NCI-H510A treated with DMSO at 0.1 percent for 48 hours (cell line): Measurements from ENCODE around the gene FOXP1.

Source experiments
- DNase-seq: peaks from one replicate; lab custom pipeline; 2025; lab: John Stamatoyannopoulos, UW

The FOXP1 gene

DNA sequence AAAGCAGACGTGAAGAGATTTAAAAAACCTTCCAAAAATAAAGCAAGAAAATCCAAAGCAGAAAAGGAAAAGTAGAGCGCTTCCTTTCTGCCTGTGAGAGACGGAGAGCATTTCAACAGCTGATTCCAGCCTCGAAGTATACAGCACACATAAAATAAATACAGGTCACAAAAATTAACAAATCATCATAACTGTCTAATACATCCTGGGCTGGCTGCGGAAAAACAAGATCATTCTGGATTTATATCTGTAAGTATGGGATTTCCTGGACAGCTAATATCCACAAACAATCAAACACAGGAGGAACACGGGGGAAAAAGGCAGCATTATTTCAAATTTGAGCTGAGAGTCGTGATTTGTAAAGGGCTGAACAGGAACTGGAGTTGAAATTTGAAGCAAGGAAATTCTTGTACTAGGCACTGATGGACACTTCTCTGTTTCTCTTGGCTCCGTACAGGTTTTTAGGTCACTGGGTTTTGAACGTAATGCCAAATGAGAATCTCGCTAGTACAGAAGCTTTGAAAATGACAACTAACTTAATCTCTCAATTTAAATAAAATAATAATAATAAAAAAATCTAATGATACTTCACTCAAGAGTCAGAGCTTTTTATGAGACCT lies 577.7 kb downstream of the FOXP1 start:
- DNase-seq, result no peak

DNA sequence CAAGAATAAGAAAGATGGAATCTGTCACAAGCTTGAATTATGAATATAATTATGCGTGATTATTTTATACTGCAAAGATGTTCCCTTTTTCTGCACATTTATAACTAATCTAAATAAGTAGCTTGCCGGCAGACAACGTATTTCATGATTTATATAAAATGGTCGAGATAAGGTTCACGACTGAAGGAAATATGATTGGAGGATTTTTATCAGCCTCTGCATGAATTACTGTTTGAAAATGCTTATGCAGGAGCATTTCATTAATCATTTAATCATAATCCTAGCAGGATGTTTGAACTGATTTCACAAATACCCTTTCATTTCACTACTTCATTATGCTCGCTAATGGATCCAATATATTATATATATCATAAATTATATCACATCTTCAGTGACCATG lies 580.0 kb downstream of the FOXP1 start:
- DNase-seq, result no peak

DNA sequence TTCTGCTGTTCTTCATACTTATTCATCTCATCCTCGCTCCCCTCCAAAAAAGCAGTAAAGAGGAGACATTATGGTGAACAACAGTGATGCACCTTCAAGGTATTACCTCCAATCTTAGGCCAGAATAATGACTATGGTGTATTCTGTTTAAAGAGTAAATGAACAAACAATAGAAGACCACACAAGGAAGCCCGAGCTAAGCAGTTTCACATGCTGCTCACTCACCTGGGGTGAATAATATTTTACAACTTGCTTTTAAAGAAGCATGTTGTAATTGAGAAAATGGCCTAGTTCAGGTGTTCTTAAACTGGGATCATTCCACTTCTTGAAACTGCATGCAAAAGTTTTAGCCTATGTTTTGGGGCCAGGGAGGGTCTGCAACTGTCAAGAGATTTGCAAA lies 581.2 kb downstream of the FOXP1 start:
- no peak for DNase-seq

DNA sequence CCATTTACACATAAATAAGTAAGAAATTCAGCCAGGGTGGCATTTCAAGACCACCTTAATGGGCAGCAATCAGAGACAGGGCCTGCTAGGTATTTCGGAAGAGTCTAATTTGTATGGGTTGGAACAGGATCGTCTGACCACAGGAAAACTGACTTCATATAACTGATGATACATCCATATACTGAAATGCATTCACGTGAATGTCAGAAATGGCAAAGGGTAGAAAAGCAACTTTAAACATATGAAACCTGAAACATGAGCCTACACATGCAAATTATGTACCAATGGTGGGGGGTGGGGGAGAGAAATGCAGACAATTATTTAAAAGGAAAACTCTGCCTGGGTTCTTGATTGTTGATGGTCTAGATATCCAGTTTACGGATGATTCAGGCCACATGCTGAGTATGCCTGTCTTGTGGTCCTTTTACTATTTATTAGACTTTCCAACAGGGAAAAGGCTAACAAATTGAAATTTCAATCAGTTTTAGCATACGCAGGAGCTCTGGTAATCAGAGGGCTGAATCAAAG lies 582.2 kb downstream of the FOXP1 start:
- no peak for DNase-seq

DNA sequence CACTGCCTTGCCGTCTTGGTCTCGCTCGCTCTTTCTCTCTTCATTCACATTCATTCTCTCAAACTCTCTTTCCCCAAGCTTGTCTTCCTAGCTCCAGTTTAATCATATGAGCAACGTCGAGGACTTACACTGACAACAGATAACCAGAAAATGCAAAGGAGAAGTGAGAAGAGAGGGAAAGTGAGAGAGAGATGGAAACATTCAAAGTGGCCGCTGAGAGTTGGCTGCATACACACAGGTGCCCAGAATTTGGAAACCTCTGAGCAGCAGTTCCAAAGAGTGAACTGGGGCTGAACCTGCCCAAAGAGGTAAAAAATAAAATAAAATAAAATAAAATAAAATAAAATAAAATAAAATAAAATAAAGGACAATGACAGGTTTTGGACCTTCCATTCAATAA lies 583.0 kb downstream of the FOXP1 start:
- DNase-seq, result no peak

DNA sequence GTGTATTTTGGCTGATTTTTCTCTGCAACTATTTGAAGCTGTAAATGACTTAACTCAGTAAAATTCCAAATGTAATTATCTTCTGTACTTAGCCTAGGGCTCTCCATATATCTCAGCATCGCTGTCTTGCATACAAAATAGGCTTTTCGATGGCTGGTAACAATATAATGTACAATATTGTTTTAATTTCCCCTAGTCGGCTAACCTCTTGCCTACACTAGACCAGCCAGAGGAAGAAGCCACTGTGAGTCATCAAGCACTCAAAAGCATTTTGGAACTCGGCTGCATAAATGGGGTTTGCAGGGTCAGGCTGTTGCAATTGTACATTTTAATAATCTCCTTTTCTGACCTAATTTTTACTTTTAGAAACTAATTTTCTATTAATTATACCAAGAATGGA lies 583.8 kb downstream of the FOXP1 start:
- no peak for DNase-seq

DNA sequence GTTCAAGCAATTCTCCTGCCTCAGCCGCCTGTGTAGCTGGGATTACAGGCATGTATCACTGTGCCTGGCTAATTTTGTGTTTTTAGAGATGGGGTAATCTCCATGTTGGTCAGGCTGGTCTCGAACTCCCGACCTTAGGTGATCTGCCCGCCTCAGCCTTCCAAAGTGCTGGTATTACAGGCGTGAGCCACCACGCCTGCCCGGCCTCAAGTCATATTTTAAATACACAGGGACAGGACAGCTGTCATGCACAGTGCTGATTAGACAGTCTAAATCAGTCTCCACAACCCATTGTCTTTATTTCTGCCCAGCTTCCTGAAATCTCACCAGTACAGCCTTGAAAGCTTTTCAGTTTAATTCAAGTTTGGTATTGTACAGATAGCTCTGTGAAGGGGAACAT lies 587.4 kb downstream of the FOXP1 start:
- no peak for DNase-seq

DNA sequence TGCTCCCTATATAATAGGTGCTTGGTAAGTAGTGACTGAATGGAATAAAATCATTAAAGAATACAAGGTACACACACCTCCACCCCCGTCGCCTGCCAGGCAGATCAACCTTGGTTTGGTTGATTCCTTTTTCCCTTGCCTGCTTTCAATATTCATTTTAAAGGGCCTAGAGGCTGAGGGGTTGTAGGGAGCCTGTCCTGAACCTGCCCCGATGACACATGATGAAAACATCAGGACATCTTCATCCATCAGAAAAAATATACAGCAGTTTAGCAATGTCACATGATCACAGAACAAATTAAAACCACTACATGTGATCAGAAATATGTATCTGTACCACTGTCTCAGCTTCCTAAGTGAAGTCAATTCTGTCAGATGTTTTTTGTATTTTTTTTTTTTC lies 588.9 kb downstream of the FOXP1 start:
- no peak for DNase-seq

DNA sequence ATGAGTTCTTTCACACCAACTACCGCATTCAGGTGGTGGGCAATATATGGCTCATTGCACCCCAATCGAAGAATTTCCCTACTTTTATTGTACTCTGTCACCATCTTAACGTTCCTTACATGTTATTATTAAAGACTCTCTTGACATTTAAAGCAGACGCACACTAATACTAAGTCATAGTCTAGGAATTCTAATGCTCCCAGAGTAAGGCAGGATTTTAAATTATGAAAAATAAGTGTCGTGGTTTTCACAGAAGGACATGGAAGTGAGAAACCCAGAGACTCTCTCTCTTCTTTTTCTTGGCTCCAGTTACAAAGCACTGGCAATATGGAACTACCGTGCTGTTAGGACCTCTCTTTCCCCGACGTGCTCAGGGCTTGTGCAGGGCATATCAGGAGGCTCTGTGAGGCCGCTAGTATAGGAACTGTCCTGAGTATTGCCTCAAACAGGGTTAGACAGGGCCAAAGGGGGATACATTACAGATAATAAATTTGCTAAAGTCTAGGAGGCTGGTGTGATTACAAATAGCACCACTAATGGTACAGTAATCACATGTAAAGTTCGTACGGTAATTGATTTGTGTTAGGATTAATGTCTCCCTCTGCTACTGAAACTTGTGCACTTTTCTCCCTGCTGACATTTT lies 590.8 kb downstream of the FOXP1 start:
- DNase-seq, result no peak

DNA sequence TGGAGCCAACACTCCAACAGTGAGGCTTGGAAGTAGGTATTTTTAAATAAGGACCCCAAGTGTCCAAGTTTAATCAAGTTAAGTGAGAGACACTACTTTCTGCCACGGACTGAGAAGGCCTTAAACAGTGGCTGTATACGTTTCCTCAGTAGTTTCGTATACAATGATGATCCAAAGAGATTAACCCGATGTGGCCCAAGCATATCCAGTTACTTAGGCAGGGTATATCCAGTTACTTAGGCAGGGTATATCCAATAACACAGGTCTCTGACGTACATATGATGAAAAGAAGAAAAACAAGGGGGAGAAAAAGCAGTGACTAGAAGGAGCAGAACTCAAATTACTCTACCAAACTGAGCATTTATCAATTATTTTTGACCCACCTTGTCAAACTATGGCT lies 591.4 kb downstream of the FOXP1 start:
- DNase-seq, result no peak

DNA sequence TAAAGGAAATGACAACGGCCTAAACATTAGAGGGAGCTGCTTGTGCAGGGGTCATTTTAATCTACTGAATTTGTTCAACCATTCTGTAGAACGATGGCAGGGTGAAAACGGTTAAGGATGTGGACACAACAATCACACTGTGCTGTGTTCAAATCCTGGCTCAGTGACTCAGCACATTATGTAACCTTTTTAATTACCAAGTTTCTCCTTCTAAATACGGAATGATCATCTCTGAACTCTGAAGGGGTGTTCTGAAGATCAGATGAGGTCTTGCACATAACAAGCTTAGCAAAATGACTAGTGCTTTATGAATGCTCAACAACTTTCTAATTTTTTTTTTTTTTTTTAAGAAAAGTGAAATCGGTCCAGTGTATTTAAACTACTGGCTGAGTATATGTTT lies 592.8 kb downstream of the FOXP1 start:
- DNase-seq, result no peak

DNA sequence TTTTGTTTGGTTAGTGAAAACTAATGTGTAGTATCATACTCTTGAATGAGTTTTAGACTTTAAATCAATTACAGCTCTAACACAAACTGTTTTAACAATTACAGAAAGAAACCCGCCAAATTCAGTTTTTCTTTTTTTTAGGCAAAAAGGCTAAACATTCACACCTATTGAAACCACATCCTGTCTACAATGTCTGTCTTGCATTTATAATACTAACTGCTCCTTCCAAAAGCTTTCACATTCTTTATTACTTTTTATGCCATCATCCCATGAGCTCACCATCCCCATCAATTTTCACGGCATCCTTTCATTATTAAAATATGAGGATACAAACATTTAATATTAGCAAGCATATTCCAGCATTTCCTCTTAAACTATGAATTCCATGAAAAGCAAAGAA lies 593.3 kb downstream of the FOXP1 start:
- DNase-seq, result no peak

DNA sequence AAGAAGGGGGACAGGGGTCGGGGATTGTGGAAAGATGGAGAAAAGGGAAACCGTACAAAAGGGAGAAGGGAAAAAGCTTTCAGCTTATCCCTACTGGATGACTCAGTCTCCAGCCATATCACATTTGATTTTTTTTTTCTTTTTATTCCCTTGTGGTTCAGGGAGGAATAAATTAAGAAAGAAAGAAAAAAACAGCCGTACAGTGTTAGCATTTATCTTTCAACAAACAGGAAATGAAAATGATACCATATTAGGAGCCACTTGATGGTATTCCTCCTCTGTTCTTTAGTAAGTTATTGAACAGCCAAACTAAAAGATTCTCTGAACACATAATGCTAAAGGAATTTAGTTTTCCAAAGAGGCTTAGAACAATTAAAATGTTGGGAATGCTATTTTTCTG lies 594.4 kb downstream of the FOXP1 start:
- DNase-seq, result no peak

DNA sequence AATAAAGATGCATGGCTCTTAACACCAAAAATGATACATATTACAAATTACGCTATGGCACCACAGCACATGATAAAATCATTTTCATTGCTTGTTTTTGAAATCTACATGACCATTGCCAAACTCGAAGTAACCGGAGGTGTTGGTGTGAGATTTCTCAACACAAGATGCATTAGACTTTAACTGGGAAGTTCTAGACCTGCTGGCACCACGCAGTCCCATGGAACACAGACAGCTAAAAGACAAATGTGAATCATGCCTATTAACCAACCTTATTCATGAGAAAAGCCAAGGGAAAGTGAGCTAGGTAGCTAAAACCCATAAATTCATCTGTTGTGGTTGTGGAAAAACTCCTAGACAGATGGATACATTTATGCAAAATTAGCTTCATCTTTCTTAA lies 595.4 kb downstream of the FOXP1 start:
- no peak for DNase-seq

DNA sequence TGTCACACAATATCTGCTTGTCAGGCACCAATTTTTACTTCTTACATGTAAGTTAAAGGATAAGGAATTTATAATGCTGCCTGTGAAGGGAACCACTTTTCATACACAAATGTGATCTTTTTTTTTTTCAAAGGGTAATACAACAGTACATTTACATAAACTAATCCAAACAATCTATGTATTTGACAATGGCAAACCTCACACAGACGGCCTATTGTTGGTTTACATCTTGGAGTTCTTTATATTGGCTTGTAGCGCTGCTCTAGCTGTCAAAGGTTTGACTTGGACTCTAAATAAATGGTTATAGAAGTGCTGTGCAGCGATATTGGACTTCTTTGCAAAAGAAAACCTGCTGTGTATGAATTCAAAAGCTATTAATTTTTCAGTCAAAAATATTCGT lies 598.0 kb downstream of the FOXP1 start:
- DNase-seq, result no peak

DNA sequence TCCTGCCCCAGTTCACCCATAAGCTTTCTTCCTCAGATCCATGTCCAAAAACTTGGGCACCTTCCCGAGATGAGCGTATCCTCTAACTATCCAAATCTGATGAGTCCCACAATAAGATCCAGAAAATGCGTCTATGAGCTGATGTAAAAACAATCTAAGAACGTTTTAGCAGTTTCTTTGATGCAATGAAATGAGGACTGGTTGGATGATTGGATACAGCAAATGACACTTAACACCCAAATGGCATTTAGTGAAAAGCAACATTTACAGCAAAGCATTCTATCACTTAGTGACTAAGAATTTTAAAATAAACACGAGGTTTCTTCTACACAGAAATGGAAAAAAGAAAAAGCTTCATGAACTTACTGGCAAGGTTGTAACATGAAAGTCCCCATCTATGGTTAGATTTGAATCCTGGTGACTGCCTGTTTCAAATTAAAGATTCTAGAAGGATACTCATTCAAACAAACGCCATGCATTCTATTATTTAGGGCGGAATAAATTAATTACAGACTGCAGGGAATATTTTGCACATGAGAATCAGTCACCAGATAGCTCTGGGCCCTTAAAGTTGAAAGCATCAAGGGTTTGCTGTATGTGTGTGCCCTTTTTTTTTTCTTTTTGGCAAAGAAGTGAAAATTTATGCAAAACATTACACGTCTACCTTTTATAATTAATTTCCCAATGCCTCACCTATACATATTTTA lies 598.6 kb downstream of the FOXP1 start:
- DNase-seq, result no peak

DNA sequence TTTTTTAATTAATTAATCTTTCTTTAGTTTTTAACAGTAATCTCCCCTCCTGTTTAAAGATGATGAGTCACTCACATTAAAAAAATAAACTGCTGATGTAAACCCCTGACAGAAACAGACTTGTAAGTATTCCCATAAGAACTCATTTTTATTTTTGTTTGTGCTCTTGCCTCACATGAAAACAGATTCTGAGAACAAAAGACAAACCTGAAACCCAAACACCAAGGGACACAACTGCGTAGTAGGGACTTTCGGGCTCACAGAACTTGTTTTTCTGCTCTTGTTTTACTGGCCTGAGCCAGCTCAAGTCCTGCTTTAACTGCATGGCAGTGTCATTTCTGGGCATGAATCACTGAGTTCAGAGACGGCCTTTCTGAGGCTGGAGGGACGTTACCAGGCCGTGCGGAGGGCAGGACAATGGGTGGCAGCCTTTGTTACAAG lies 600.8 kb downstream of the FOXP1 start:
- peak; percentile 11 for DNase-seq

DNA sequence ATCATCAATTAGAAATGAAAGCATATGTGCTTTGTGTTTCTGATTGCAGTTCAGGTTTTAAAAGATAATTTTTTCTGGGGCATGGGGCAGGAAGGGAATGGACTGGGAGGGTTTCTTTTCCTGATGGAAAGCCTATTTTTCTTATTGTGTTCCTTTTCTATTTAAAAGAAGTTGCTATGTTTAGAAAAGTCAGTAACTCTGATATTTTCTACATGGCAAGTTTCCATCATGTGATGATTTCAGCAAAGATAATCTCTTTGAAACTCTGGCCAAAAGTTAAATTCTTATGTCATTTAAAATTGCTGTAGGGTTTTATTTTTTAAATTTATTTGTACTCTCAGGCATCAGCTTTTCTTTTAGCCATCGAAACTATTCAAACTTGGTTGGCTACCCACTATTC lies 601.2 kb downstream of the FOXP1 start:
- DNase-seq, result no peak

DNA sequence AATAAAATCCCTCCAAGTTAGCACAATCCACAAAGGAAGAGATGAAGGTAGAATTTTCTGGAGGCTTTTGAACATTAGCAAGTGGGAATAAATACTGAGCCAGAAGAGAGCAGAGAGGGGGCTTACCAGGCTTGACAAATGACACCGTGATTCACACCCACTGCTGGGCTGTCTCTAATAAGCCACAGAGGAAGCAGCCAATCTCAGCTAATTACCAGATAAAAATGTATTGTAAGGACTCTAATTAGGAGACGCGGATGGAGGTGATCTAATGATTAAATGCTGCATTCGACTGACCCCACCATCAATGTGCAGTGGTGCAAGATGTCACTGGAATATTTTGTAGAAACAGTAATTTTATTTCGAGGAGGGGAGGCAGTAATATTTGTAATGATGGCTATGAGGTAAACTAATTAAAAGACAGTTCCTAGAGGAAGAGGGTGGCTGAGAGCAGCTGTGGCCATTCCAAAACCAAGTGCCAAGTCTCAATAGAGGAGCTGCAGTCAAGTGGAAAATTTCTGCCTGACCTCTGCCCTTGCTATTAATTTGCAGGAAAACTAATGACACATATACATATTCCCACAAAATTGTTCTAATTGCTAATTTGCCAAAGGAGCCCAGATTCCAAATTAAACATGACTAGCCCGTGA lies 602.2 kb downstream of the FOXP1 start:
- no peak for DNase-seq

DNA sequence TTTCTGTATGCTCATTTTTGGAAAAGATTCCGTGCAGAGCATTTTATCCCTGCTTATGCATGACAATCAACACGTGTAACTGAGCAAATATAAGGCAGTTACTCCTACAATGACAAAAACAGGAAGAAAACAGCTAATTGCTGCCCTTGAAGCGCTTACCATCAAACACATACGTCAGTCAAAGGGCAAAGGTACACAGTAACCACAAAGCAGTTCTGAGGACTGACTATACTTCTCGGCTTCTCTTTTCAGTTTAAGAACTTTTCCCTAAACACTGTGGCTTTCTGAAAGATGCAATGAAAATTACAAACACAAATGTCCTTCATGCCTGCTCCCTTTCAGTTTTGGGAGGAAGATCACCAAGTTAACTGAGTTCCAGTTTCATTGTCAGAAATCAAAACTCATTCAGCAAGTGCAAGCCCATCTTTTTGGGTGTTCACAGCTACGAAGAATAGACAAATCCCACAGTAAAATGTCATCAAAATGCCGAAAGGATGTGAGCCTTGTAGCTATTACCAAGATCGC lies 602.8 kb downstream of the FOXP1 start:
- DNase-seq, result no peak

DNA sequence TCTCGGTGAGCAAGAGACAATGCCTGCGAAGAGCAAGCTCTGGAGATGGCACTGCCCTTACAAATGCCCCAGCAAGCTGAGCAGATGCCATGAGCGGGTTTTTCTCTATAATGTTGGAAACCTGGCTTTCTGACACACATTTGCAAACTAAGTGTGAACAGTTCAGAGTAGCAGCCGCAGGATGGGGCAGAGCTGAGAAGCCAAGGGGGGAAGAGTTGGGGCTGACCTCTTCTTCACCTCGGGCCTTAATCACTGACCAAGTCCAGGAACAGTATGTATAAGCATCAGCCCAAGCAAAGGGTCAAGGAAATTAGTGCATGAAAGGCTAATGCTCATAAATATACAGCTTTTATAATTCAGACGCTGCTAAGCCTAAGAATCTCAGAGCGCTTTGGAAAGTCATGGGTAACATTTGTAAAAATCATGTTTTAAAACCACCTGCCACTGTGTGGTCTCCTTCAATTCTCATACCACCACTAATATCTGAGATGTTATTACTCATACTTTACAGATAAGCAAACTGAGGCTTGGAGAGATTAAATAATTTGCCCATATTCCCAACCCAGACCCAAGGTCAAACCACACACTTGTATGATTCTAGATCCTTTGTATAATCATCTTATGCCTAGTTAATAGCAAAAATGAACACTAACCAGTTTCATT lies 603.4 kb downstream of the FOXP1 start:
- DNase-seq, result no peak

DNA sequence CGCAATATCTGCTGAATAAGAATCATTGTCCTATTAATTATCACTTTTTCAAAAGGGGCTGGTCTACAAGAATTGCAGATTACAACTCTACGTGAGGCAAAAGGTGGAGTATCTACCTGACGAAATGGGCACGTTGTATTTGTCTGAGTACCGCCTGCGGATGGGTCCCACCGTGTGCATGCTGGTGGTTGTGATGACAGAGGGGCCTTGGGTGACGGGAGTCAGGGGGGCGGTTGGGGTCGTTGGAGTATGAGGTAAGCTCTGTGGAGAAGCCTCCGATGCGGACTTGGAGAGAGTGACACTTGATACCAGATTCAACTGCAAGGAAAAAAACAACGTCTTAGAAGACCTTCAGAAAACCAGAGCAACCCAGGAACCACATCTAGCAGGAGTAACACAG lies 605.8 kb downstream of the FOXP1 start:
- DNase-seq, result no peak
